ENCODE data around the gene NDUFB10.

The NDUFB10 gene

GRCh38 chr16:1989209-1990100, 30.1 kb downstream of the NDUFB10 start, which contains the start of gene SYNGR3:
SYNGR3 (plus strand) TSS chr16:1989970; CDS start chr16:1990103, 133 bp downstream.
- no peak for DNase-seq

- no peak for DNase-seq
These were observed 30.7 kb downstream of the NDUFB10 start for GRCh38 chr16:1990101-1990350.

- DNase-seq, result peak; percentile 63
These were observed 31.2 kb downstream of the NDUFB10 start for GRCh38 chr16:1990351-1991134.

GRCh38 chr16:1991135-1991551, 31.8 kb downstream of the NDUFB10 start:
- DNase-seq, result peak; percentile 73

- no peak for DNase-seq
These were observed 32.2 kb downstream of the NDUFB10 start for GRCh38 chr16:1991588-1991947.

- peak; percentile 98 for DNase-seq
These were observed 32.8 kb downstream of the NDUFB10 start for GRCh38 chr16:1991948-1992703.

- no peak for DNase-seq
These were observed 33.5 kb downstream of the NDUFB10 start for GRCh38 chr16:1992704-1993317.

GRCh38 chr16:1993731-1994131, 34.4 kb downstream of the NDUFB10 start:
- DNase-seq, result peak; percentile 25

- DNase-seq, result no peak
These were observed 38.4 kb downstream of the NDUFB10 start for GRCh38 chr16:1997494-1998359.

GRCh38 chr16:1998360-1998835, 39.1 kb downstream of the NDUFB10 start:
- no peak for DNase-seq

- DNase-seq, result no peak
These were observed 39.8 kb downstream of the NDUFB10 start for GRCh38 chr16:1998852-1999801.

- no peak for DNase-seq
These were observed 40.7 kb downstream of the NDUFB10 start for GRCh38 chr16:1999866-2000514.

- no peak for DNase-seq
These were observed 41.7 kb downstream of the NDUFB10 start for GRCh38 chr16:2001035-2001434.

GRCh38 chr16:2001456-2002355, 42.4 kb downstream of the NDUFB10 start:
- no peak for DNase-seq

GRCh38 chr16:2002406-2003230, 43.3 kb downstream of the NDUFB10 start:
- no peak for DNase-seq

- no peak for DNase-seq
These were observed 44.0 kb downstream of the NDUFB10 start for GRCh38 chr16:2003231-2003826.

- peak; percentile 86 for DNase-seq
These were observed 44.7 kb downstream of the NDUFB10 start for GRCh38 chr16:2003827-2004641.

All from CD4-positive, alpha-beta T cell treated with Interleukin-21 for 1 hour (primary cell).